ENCODE data around the gene GATAD2A.

The GATAD2A gene

DNA sequence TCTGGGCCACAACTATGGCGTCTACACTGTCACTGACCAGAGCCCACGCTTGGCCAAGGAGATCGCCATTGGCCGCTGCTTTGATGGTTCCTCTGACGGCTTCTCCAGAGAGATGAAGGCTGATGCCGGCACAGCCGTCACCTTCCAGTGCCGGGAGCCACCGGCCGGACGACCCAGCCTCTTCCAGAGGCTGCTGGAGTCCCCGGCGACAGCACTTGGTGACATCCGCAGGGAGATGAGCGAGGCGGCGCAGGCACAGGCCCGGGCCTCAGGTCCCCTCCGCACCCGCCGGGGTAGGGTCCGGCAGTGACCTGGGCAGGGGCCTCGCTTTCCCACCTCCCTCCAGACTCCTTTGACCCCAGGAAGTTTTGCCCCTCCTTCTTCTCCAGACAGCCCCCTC is 140.2 kb downstream of the GATAD2A start:
- DNase-seq (no peak), ATAC-seq (no peak)

- DNase-seq, result no peak
- no peak for ATAC-seq
Measured at GRCh38 chr19:19546751-19547162, 141.3 kb downstream of the GATAD2A start.

DNA sequence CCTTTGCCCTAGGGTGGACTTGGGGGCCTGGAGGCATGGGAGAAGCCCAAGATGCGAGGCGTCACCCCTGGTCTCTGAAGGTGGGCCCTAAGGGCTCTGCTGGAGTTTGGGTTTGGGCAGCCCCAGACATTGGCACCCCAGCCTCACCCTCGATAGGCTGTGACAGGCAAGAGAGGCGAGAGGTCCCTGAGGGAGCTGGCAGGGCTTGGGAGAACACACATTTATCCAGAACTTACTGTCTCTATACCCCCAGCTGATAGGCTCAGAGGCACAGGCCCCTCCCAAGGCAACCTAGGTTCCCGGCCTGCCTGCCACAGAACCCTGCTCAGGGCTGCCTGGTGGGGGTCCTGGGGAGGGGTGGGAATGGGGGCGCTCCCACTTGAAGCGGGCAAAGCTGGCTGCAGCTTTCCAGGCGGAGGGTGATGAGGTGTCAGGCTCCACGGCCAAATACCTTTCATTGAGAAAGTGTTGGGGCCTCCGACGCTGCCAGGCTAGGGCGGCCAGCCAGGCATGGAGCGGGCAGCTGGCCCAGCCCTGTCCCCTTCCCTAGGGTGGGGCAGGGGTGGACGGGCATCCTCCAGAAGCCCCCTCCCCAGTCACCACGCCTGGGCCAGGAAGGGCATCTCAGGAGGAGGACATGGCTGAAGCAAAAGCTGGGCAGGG is 142.3 kb downstream of the GATAD2A start:
- DNase-seq (no peak), ATAC-seq (no peak)

DNA sequence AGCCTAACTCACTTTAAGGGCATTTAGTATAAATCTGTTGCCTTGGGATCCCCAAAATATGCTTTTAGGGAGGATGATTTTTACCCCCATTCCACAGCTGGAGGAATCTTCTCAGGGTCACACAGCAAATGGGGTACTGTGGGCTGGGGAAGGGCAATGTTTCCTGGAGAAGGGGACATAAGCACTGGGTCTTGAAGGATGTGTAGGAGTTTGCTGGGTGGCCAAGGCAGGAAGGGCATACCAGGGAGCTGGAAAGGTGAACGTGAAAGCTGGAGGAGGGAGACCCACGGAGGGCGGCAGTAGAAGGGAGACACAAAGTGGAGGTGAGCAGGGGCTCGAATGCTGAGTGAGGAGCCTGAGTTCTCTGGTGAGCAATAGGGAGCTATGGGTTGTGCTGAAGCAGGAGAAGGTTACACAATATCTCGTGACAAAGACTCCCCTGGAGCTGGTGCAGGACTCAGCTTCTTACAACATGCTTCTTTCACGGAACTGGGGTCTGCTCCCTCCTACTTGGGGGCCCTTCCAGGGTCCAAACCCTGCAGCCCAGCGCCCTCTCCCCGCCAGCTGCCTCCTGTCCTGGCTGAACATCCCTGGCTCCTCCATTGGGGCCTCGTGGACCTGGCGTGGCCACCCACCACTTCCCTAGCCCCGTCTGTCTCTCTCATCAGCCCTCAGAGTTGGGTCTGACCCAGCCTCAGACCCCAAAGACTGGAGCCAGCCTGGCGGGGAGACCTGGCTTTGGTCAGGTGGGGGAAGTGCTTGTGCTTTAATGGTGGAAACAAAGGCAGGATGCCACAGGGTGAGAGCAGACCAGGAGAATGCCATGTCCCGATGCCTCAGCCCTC is 143.7 kb downstream of the GATAD2A start:
- DNase-seq (no peak), ATAC-seq (no peak)

GRCh38 chr19:19549804-19550464 is 144.5 kb downstream of the GATAD2A start:
- no peak for ATAC-seq
- no peak for DNase-seq

GRCh38 chr19:19550485-19550929 is 145.0 kb downstream of the GATAD2A start:
- no peak for DNase-seq
- ATAC-seq, result no peak

- no peak for ATAC-seq
- no peak for DNase-seq
Measured at GRCh38 chr19:19550972-19551852, 145.7 kb downstream of the GATAD2A start.

DNA sequence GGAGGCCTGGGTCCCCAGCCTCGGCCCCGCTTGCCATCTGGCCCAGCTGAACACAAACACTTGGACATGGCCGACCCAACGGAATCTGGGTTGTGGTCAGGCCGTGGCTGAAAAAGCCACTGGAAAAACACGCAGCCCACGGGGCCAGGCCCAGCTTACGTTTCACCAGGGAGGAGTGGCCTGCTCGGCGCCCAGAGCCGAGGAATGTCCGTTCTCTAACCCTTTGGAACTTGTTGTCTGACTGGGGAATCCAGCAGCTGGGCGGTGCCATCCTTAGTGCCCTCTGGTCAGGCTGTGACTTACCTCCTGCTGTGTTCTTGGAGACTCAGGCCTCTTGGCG is 146.3 kb downstream of the GATAD2A start:
- no peak for ATAC-seq
- DNase-seq, result no peak

DNA sequence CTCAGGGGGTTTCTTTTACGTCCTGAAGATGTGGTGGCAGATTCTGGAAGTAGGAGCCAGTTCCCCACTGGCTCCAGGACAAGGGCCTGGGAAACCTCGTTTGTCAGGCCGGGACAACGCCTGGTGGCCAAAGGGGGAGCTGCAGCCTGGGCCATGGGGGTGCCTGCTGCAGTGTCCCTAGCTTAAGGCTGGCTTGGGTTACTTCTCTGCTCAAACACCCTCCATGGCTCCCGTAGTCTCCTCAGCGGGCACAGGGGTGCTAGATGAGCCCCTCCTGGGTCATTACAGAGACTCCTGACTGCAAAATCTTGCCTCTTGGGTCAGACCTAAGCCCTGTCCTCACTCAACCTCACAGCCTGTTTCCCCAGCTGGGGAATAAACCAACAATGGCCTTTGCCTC is 147.3 kb downstream of the GATAD2A start:
- DNase-seq (peak; percentile 50), ATAC-seq (no peak)

DNA sequence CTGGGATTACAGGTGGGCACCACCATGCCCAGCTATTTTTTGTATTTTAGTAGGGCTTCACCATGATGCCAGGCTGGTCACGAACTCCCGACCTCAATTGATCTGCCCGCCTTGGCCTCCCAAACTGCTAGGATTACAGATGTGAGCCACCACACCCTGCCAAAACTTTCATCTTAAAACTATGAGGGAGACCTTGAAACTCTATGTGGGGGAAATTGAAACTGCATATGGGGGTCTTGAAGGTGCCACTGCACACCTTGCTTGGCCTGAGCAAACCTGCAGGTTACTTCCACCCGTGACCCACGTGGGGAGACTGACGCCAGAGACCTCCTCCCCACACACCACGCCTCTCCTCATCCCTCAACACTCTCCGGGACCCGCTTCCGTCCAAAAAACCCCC is 148.2 kb downstream of the GATAD2A start:
- ATAC-seq, result no peak
- no peak for DNase-seq

DNA sequence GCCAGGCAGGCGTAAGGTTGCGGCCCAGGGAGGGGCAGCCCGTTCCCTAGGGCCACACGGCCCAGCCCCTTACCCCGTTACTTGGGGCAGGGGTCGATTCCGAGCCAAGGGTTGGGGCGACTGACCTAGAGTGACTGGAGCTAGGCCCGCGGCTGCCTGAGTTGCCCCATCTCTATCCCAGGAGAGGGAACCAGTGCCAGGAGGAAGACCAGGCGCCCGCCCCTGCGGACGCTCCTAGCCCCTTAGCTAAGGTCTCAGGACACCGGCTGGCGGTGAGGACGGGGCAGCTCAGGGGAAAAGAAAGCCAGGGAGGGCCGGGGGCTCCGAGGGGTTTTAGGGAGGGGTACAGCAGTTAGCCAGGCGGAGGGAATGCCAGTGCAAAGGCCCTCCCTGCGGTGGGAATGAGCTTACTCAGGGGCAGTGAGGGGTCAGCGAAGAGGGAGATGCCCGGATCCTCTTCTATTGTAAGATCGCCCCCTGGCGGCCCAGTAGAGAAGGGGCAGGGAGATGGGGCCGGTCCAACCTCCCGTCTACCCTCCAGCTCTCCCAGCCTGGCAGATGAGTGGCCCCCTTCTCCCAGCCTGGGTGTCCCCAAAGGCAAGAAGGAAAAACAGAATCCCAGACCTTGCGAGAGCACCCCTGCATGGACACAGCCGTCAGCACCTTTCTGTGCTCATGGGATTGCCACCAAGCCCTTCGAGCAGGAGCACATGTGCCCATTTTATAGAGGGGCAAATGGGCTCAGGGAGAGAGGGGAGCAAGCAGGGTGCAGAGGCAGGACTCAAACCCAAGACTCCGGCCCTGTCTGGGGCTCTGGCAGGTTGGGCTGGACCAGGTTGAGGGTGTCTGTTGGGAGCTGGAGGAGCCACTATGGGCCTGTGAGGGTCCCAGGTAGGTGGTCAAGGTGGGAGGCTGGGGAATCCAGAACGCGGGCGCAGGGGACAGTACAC is 148.9 kb downstream of the GATAD2A start:
- ATAC-seq (peak; percentile 40), DNase-seq (peak; percentile 79)

DNA sequence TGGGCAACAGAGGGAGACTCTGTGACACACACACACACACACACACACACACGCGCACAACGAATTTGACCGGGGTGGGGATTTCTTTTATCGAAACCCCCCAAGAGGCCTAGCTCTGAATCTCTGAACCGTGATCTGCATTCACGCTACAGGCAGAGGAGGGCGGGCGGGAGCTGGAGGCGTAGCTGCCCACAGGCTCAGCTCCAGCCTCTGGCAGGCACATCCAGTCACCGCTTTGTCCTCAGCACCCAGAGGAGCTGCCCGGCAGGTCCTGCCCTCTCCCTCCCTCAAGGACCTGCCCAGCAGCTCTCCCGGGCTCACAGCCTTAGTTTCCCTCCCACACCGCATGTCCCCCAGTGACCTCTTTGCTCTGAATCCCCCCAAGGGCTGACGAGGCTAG is 152.6 kb downstream of the GATAD2A start:
- no peak for ATAC-seq

More for the DNA sequence above, 152.6 kb downstream of the GATAD2A start:
- DNase-seq, result no peak

Data from stimulated activated naive CD8-positive, alpha-beta T cell treated with anti-CD3 and anti-CD28 coated beads, Interleukin-15, Interleukin-2, amounts not matched to agents 100 U/mL and 50 U/mL, for 24 hours (primary cell).